ENCODE measurements around the gene E2F7.

E2F7 gene

DNA sequence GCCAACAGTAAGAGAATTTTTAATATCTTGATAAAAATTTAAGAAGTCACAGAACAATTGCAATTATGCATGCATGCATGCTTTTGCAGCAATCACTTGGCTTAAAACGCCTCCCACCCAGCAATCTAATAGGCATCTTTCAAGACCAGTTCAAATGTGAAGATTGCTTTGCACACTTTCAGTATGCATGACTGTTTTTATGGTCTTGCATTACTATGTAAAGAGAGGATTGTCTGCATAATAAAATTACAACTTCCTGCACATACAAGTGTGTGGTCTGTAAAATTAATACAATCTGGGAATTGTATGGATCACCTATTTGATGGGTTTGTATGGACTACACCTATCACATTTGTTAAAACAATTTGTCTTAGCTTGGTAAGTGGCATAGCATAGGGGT lies 48.8 kb downstream of the E2F7 start:
- DNase-seq, result no peak

- peak in 1 of 2 experiments; percentile 6 for DNase-seq
Measured at GRCh38 chr12:77013091-77013490, 52.3 kb downstream of the E2F7 start.

DNA sequence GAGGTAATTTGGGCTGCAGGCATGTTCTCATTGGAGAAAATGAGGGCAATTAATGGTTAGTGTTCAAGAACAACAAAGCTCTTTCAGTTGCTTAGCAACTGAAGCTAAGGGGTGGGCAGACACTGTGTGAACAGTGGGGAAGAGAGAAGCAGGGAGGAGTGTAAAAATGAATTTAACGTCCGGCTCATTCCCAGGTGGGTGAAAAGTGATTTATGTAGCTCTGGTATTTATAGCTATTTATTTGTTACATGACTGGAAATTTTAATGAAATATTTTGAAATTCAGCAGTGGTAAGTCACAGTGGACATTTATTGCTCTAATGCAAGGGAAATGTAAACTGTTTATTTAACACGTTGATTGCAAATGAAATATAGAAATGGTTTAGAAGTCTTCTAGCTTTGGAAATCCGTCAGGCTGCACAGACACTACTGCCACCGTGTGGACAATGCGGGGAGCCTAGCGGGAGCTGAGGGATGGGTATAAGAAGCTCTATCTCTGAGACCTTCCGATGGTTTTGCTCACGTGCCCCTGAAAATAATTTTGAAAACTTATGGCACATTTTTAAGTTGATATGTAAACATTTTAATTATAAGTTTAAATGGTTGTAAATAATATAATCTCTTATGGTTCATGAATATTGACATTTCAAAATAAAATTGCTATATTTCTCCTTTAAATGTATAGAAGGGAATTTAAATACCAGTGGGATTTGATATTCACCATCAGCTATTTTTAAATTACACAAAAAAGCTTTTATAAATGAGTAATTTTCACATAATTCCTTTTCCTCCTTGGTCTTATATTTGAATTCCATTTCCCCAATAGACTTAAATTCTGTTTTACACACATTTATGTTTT lies 54.4 kb downstream of the E2F7 start:
- peak; percentile 74 to 87 for DNase-seq

- DNase-seq, result no peak
Measured at GRCh38 chr12:77007476-77007875, 57.9 kb downstream of the E2F7 start.

GRCh38 chr12:77005611-77006098 lies 59.7 kb downstream of the E2F7 start:
- DNase-seq, result no peak

DNA sequence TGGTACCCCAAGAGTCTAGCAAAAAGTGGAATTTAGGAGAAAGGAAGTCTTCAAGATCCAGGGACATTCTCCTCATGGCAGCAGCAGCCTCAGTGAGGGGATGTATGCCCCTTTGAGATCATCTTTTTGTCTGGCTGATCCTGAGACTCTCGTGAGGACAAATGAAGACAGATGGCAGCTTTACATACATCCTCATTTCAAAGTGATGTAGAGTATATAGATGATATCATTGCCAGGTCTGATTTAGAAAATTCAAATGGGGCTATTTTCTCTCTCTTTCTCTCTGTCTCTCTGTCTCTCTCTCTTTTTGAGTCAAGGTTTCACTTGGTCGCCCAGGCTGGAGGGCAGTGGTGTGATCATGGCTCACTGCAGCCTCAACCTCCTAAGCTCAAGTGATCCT lies 61.5 kb downstream of the E2F7 start:
- DNase-seq, result no peak

- no peak for DNase-seq
Measured at GRCh38 chr12:77003246-77003645, 62.1 kb downstream of the E2F7 start.

GRCh38 chr12:77002382-77002781 lies 63.0 kb downstream of the E2F7 start:
- no peak for DNase-seq

- DNase-seq, result no peak
Measured at GRCh38 chr12:77001276-77001675, 64.1 kb downstream of the E2F7 start.

DNA sequence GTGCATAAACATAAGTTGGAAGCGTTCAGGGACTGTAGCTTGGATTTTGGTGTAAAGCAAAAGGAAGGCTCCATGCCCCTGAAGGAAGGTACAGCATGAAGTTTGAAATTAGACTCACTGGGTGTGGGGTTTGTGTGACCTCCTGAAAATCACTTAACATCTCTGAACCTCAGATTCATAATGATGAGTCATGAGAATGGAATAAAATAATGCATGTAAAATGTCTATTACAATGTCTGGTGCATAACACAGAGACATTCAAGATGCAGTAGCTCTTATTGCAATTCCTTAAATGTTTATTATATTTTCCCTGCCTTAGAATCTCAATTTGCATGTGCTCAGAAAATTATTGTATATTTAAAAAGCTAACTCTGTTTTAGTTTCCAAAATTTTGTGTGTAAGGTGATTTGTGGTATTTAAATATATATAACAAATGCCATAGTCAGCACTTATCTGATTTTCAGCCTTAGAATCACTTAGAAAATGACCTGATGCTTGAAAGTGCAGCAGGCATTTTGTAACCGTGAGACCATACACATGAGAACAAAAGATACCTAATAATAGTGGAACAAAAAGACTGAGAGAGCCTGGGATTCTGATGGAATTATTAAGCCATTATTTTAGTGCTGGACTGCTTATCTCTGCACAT lies 66.3 kb downstream of the E2F7 start:
- DNase-seq, result no peak

DNA sequence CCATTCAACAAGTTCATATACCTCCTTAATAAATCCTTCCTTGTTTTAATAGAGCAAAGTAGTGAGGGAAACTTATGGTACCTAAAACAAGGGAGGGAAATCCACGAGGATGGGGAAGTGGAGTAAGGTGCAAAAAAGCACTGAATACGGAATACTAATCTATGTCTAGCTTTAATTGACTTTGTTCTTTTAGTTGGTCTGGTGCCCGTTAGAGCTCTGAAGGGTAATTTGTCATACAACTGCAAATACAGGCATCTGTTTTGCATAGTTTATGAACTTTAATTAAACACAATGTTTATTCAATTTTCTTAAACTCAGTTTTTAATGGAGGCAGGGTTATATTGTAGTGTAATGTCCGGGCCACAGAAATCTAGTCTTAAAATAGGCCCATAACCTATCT lies 67.0 kb downstream of the E2F7 start:
- DNase-seq, result no peak

- DNase-seq, result peak in 1 of 2 experiments; percentile 67
Measured at GRCh38 chr12:76997011-76997780, 68.2 kb downstream of the E2F7 start.

DNA sequence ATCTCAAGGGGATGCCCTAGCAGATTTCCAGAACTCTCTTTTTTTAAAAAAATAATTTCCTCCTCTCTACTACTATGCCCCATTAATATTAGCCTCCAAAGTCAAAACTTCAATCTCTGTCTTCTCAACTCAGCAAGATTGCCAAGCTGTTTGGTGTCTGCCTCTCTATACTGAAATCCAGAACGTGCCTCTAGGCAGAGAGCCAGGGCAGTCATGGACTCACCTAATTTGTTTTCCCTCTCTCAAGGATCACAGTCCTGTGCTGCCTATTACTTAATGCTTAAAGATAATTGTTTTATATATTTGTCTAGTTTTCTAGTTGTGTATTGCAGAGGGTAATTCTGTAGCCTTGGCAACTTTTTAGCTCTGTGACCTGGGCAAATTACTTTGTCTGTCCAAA lies 74.7 kb downstream of the E2F7 start:
- peak; percentile 30 to 50 for DNase-seq

- DNase-seq, result no peak
Measured at GRCh38 chr12:76984566-76984965, 80.8 kb downstream of the E2F7 start.

DNA sequence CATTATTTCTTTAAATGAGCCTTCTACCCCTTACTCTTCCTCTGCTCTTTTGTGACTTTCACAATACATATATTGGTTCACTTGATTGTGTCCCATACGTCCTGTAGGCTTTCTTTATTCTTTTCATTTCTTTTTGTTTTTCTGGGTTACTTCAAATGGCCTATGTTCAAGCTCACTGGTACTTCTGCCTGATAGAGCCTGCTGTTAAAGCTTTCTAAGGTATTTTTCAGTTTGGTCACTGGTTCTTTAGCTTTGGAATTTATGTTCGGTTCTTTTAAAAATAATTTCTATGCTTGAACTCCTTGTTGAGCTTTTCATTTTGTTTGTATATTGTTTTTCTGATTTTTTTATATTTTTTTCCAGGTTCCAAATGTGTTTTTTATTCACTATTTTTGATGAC lies 81.9 kb downstream of the E2F7 start:
- no peak for DNase-seq

DNA sequence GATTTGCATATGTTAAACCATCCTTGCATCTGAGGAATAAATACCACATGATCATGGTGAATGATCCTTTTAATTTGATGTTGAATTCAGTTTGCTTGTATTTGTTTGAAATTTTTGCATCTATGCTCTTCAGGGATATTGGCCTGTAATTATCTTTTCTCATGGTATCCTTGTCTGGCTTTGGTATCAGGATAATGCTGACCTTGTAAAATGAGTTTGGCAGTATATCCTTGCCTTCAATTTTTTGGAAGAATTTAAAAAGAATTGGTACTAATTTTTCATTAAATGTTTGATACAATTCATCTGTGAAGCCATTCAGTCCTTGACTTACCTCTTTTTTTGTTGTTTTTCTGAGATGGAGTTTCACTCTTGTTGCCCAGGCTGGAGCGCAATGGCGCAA lies 85.2 kb downstream of the E2F7 start:
- no peak for DNase-seq

- no peak for DNase-seq
Measured at GRCh38 chr12:76976777-76977382, 88.5 kb downstream of the E2F7 start.

Data from NCI-H446 (cell line).